GM21737 (cell line): Measurements from ENCODE around the gene MRPL46.
"Not testable (repeated sequence)": the region's sequence is repeated elsewhere in the genome, so short reads cannot be mapped to it uniquely, and the experiment has no call there.

Experiments
- ATAC-seq: cut with Tn5 transposase; IDR thresholded peaks from one replicate; pipeline ENCODE4 v1.9.1; 2021; ENCODE audit warnings: mild to moderate bottlenecking, moderate library complexity; ENCODE audit not compliant: unreplicated experiment

The MRPL46 gene

DNA sequence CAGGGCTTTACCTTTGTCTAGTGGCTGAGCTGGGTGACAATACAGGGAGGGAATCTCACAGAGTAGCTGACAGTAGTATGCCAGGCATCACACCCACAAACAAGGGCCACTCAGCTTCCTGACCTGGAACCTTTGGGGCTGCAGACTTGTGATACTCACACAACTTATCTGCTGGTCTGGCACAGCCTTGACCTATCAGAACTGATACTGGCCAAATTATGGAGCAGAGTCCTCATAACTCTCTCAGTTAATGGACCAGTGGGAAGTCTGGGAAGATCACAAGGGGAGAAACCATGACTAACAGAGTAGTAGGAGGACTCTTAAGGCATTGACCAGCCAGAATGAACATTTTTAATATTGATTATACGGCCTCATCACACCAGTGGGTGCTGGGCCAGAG lies 19.4 kb downstream of the MRPL46 start:
- no peak for ATAC-seq

DNA sequence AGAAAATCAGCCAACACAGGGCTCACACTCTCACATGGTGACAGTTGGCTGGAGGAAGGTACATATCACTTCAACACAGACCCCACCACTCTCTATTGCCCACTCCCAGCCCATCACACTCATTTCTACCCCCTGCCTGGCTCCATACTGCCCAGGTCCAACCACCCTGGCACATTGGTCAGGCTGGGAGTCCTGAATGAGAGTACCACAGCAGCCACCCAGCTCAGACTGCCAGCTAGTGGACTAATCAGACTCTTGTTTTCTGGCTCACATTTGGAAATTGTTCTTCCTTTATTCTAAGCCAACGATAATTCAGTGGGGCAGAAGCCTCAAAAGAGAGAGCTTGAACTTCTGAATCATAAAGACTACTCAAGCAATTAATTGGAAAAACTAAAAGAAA lies 20.0 kb downstream of the MRPL46 start:
- ATAC-seq, result no peak

DNA sequence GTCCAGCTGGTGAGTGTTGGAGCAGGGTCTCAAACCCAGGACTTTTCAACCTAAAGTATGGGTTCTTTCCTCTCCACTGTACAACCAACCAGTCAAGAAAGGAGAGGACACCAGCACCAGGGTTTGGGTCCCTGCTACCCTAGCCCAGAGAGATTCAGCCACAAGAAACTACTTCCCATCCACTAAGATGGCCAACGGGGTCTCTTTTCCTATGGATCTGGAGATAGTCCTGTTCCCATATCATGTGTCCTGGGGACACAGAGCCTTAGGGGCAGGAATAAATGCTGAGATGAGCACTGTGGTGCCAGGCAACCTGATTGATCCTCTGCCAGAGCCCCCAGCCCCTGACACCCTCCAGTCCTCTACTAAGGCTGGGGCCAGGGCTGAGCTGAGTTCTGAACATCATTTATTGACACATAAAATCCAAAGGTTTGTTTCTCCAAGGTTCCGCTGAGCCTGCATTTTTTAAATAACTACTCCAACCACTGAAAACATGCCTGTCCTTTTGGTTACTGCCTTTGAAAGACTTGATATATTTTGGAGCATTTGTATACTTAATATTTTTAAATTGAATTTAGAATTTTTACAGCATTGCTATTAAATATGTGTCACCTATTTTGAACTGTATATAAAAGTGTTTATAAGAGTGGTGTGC lies 26.0 kb downstream of the MRPL46 start:
- ATAC-seq, result no peak

DNA sequence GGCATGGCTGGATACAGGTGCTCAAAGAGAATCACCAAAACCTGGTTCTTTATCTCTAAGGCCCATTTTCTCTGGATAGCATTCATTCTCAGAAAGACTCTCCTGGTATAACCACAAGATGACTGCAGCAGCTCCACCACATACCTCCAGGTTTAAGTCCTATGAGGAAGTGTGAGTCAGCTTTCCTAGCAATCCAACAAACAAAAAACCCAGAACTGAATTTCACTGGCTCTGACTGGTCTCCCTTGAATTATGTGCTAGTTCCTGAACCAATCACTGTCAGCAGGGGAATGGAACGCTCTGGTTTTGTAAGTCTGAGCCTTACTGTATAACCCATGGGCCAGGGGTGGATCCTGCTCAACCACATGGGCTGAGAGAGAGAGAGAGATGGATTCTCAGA lies 27.2 kb downstream of the MRPL46 start:
- no peak for ATAC-seq

DNA sequence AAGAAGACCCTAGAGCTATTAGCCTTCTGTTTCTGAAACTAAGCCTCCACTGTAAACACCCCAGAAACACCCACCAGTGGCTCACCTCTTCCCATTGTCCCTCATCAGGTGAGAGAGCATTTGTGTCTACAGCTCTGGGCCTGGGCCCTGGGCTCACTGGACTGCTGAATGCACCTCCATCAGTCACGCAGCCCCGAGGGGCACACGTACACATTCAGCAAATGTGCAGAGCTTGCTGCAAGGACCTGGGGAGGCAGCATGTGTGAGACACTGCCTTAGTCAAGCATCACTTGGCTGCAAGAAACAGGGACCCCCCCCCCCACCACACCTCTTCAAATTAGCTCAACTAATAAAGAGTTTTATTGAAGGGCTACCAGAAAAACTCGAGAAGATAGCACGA lies 29.0 kb downstream of the MRPL46 start:
- ATAC-seq, result no peak

DNA sequence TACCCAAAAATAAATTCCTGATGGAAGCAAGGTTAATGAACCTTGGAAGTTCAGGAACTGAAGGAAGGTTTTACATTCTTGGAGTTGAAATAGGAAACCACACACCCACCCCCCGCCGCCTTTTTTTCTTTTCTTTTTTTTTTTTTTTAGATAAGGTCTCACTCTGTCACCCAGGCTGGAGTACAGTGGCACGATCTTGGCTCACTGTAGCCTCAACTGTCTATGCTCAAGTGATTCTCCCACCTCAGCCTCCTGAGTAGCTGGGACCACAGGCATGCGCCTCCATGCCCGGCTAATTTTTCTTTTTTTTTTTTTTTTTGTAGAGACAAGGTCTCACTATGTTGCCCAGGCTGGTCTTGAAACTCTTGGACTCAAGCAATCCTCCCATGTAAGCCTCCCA lies 33.1 kb downstream of the MRPL46 start:
- not testable (repeated sequence) for ATAC-seq

DNA sequence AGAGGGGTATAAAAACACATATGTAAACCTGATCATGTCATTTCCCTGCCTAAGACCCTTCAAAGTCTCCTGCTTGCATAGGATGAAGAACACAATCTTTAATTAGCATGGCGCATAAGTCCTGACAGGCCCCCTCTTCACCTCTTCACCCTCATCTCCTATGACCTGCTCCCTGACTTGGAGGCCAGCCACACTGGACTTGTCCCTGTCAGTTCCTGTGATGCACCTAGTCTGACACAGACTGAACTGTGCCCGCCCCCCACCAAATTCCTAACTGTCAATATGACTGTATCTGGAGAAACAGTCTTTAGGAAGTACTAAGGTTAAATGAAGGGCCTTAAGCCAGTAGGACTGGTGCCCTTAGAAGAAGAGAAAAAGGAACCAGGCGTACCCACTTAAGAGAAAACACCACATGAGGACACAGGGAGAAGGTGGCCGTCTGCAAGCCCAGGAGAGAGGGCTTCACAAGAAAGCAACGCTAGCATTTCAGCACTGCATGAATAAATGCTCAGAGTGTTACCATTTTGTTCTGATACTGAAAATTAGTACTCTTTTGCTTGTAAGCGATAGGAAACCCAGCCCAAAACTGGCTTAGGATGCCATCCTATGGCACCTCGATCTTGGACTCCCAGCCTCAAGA lies 34.0 kb downstream of the MRPL46 start:
- no peak for ATAC-seq

DNA sequence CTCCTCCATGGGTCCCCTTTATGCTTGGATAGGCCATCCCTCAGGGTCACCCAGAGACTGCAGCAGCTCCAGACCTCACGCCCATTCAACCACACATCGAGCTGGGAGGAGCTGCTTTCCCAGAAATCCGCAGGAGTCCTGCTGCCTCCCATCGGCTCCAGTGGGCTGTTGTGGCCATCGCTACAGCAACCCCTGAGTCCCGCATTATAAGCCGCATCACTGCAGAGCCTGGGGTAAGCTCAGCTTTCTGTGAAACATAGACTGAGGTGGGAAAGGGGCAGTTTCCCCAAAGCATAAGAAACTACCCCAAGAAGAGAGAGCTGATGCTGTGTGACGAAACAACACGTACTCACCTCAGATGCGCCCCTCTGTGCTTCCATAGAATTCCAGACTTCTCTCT lies 35.7 kb downstream of the MRPL46 start:
- ATAC-seq, result no peak

DNA sequence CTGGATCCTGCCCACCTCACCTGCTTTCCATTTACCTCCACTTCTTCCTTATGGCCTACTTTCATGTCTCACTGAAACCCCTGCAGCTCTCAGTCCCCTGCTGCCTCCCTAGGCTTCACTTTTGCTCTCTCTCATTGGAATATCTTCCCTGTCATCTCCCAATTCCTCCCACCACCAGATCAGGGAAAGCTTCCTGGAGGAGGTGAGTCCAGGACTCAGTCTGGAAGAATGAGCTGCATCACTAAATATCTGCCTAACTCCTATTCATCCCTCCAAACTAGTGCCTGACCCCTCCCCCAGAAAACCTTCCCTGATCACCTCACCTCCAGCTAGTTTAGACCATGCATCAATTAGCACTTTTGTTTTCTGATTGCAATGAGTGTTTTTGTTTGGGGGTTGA lies 37.1 kb downstream of the MRPL46 start:
- ATAC-seq, result no peak

DNA sequence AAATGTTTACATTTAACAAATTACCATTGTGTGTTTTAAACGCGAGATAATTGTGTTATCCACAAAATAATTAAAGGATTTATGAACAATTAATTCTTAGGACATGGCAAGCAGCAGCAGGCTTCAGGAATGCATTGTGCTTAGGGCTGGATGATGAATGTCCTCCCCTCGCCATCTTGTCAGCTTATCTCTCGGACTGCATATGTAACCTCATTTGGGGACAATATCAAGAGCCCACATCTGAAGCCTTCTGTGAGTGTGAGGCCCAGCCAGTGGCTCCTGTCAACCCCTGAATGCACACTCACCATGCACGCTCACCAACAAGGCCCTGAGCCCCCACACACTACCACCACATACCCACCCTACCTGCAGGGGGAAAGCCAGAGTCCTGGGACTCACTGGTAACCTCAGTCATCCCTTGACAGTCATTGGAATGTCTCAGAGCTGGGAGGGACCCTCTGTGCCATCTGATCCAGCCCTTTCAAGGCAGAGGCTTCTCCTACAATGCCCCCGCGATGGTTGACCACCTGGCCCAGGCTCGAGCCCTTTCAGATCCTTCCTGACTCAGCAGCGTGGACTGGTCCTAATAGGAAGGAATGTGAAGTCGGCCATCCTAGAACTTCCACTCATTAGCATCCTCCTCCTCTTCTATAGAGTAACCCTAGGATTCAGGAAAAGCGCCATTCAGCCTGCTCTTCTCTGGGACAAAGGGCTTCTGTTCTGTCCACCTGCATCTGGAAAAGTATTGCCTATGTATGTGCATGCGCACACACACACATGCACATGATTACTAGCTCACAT lies 38.2 kb downstream of the MRPL46 start:
- no peak for ATAC-seq

DNA sequence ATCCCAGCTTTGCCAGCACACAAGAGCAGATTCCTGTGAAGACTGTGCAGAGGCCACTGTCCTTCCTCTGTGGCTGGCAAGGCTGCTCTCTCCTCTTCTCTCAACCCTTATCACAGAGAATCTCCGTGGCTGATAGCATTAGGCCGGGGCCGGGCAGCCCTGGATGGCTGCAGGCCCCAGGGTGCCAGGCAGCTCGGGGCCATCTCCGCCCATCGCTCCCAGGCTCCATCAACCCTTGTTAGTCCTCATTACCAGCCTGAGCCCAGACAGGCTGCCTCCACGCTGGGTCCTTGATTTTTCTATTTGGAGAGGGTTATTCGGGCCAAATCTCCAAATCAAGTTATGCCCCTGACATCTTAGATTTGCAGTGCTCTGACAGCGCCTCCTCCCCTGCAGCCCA lies 39.1 kb downstream of the MRPL46 start:
- ATAC-seq, result no peak

DNA sequence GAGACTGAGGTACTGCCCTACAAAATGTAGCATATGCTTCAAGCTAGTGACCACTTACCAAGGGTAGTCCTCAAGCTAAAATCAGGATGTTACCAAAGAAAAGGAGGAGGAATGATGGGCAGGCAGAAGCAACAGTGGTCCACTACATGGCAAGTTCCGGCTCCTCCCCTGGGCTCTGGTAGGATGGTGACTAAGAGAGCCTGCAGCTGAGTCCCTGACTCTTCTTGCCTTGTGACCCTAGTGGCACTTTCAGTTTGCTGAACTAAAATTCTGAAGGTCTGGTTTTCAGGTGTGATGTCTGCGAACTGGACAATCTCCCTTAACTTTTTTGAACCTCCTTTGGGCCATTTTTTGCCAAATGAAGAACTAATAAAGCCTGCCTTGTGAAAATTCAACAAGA lies 40.9 kb downstream of the MRPL46 start:
- ATAC-seq, result no peak

DNA sequence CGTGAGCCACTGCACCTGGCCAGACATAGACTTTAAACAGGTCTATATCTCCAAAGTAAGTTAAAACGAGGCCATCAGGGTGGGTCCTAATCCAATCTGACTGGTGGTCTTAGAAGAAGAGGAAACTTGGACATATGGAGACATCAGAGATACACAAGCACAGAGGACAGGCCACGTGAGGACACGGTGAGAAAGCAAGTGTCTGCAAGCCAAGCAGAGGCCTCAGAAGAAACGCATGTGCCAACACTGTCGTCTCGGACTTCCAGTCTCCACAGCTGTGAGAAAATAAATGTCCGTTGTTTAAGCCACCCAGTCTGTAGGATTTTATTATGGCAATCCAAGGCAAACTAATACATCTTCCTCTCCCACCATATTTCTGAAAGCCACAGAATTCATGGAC lies 43.9 kb downstream of the MRPL46 start:
- no peak for ATAC-seq

DNA sequence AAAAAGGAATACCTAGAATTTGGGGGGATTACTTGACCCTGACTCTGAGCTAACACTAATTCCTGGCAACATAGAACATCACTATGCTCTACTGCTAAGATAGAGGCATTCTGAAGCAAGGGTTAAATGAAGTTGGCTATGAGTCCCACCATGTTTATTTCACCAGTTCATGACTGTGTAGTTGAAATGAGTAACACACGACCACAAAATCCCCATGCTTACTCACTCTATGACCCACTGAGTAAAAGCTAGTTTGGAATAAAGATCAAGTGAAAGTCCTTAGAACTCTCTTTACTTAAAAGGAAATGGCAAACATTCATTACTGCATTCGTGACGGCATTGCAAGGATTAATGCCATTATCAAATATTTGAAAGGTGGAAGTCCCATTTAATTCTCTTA lies 47.4 kb downstream of the MRPL46 start:
- ATAC-seq, result no peak
